SK-N-SH (cell line): ENCODE data around the gene CRYGC.

ENCODE experiments used
- EP300 ChIP-seq, 2 experiments: IDR thresholded peaks; 2 replicates each; pipeline versions ENCODE4 v1.4.0 to v1.6.1; 2012; ENCODE audit warnings: borderline replicate concordance in 1 of 2, low read depth in 1 of 2, low read length in 1 of 2
- FOXM1 ChIP-seq: IDR thresholded peaks from 2 replicates; pipeline ENCODE4 v1.4.0; 2012; ENCODE audit warnings: low read depth, mild to moderate bottlenecking
- NRF1 ChIP-seq: IDR thresholded peaks from 2 replicates; pipeline ENCODE4 v1.6.1; 2012; ENCODE audit warnings: low read depth, mild to moderate bottlenecking, low read length
- POLR2AphosphoS5 ChIP-seq: IDR thresholded peaks from 2 replicates; pipeline ENCODE4 v1.6.1; 2012; ENCODE audit warnings: low read depth, low read length
- RFX5 ChIP-seq: IDR thresholded peaks from 2 replicates; pipeline ENCODE4 v1.6.1; 2012; ENCODE audit warnings: mild to moderate bottlenecking, improper control_type of control experiment, low read length
- YY1 ChIP-seq: IDR thresholded peaks from 2 replicates; pipeline ENCODE4 v1.4.0; 2012; ENCODE audit warnings: low read depth, mild to moderate bottlenecking
- TF ChIP-seq, protein P1 (sequence below): fragments of 200-600 bp; sonication (generic); IDR thresholded peaks from 2 replicates; pipeline ENCODE4 v1.6.1; 2017; ENCODE audit warnings: antibody characterized with exemption, mild to moderate bottlenecking, moderate library complexity
- TF ChIP-seq, protein P2 (sequence below): IDR thresholded peaks from 2 replicates; pipeline ENCODE4 v1.4.0; 2012; ENCODE audit warnings: low read depth, borderline replicate concordance
- TF ChIP-seq, protein P3 (sequence below): fragments of 150-350 bp; IDR thresholded peaks from 2 replicates; pipeline ENCODE4 v1.6.1; 2017; ENCODE audit warnings: antibody characterized with exemption, low read length, low read depth, borderline replicate concordance

DNA sequence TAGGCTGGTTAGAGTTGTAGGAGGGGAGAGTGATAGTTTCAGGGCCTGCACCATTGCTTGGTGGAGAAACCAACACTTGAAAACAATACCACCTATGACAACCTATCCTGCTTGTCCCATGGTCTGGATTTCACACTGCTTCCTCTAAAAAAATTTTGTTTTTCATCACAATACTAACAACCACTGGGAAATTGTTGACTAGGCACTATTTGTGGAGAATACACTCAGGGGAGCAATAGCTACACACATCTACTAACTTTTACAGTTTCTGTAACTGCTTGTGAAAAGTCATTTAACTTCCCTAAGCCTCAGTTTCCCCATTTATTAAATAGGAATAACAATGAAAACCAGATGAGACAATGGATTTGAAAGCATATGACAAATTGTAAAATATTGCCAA is 20.5 kb upstream of the CRYGC start:
- TF ChIP-seq, protein P1, sequence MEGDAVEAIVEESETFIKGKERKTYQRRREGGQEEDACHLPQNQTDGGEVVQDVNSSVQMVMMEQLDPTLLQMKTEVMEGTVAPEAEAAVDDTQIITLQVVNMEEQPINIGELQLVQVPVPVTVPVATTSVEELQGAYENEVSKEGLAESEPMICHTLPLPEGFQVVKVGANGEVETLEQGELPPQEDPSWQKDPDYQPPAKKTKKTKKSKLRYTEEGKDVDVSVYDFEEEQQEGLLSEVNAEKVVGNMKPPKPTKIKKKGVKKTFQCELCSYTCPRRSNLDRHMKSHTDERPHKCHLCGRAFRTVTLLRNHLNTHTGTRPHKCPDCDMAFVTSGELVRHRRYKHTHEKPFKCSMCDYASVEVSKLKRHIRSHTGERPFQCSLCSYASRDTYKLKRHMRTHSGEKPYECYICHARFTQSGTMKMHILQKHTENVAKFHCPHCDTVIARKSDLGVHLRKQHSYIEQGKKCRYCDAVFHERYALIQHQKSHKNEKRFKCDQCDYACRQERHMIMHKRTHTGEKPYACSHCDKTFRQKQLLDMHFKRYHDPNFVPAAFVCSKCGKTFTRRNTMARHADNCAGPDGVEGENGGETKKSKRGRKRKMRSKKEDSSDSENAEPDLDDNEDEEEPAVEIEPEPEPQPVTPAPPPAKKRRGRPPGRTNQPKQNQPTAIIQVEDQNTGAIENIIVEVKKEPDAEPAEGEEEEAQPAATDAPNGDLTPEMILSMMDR, result no peak
- TF ChIP-seq NRF1, result no peak
- TF ChIP-seq POLR2AphosphoS5, result no peak
- TF ChIP-seq, protein P2, sequence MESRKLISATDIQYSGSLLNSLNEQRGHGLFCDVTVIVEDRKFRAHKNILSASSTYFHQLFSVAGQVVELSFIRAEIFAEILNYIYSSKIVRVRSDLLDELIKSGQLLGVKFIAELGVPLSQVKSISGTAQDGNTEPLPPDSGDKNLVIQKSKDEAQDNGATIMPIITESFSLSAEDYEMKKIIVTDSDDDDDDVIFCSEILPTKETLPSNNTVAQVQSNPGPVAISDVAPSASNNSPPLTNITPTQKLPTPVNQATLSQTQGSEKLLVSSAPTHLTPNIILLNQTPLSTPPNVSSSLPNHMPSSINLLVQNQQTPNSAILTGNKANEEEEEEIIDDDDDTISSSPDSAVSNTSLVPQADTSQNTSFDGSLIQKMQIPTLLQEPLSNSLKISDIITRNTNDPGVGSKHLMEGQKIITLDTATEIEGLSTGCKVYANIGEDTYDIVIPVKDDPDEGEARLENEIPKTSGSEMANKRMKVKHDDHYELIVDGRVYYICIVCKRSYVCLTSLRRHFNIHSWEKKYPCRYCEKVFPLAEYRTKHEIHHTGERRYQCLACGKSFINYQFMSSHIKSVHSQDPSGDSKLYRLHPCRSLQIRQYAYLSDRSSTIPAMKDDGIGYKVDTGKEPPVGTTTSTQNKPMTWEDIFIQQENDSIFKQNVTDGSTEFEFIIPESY, result no peak
- TF ChIP-seq, protein P3, sequence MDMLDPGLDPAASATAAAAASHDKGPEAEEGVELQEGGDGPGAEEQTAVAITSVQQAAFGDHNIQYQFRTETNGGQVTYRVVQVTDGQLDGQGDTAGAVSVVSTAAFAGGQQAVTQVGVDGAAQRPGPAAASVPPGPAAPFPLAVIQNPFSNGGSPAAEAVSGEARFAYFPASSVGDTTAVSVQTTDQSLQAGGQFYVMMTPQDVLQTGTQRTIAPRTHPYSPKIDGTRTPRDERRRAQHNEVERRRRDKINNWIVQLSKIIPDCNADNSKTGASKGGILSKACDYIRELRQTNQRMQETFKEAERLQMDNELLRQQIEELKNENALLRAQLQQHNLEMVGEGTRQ, result no peak
- no peak for TF ChIP-seq FOXM1
- no peak for TF ChIP-seq EP300 (IDR thresholded peaks at IDR 0.05; ENCODE audit: borderline replicate concordance in 1 of 2, low read depth in 1 of 2, low read length in 1 of 2)
- TF ChIP-seq RFX5, result no peak
- no peak for TF ChIP-seq YY1
